Measurements from ENCODE around the gene CDC6. TPM values are rescaled to one million over a fixed set of nuclear protein-coding genes. Genes with fewer than 3 reads are reported as not detected.

The CDC6 gene
- total and polyA plus RNA-seq, 11 donors: 0.07 to 9.8 (median 0.69) TPM

DNA sequence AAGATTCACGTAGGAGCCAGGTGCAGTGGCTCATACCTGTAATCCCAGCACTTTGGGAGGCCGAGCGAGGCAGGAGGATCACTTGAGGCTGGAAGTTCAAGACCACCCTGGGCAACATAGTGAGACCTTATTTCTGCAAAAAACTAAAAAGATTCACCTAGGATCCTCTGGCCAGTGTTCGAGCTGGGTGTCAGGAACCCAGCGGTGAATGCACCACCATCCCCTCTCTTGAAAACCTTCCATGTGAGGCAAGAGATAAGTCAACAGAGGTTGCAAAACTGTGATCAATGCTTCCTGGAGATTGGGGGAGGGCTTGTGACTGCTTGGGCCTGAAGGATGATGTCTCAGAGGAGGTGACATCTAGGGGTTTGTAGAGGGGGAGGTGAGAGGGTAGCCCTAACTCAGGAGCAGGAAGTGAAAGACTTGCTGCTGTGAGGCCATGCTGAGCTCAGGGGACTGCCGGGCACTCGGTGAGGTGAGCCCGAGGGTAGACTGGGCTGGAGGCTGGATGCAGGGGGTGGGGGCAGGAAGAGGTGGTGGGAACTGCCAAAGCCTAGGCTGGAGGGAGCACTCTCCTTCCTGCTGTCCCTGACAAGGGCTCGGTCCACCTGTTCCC is 65.2 kb downstream of the CDC6 start:
- ATAC-seq: no peak
- peak overlapping the region in 1 of 12 donors; percentile 27 for H3K27ac ChIP-seq
- peak in 1 of 5 donors; percentile 27 for DNase-seq
- H3K36me3 ChIP-seq: peaks cover 3 to 86% (median 69%) of the 10 kb centered on the region in 9 donors
- intact Hi-C loops (cut with DNase I): loop anchor here in 4 of 10 donors (5.0 to 10.0 kb wide), 4 partner anchors 138 to 182 kb away; partner anchors contain the start of gene WIPF2 (in 1 of the 4)
- 75 to 82% (median 78%) methylated on average over 9 of the region's 9 CpGs for WGBS, 4 donors
- no peaks in the 10 kb centered on the region for H3K27me3 ChIP-seq
- TF ChIP-seq, protein P1, sequence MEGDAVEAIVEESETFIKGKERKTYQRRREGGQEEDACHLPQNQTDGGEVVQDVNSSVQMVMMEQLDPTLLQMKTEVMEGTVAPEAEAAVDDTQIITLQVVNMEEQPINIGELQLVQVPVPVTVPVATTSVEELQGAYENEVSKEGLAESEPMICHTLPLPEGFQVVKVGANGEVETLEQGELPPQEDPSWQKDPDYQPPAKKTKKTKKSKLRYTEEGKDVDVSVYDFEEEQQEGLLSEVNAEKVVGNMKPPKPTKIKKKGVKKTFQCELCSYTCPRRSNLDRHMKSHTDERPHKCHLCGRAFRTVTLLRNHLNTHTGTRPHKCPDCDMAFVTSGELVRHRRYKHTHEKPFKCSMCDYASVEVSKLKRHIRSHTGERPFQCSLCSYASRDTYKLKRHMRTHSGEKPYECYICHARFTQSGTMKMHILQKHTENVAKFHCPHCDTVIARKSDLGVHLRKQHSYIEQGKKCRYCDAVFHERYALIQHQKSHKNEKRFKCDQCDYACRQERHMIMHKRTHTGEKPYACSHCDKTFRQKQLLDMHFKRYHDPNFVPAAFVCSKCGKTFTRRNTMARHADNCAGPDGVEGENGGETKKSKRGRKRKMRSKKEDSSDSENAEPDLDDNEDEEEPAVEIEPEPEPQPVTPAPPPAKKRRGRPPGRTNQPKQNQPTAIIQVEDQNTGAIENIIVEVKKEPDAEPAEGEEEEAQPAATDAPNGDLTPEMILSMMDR (IDR thresholded peaks at IDR 0.05): no peak
- no peaks in the 10 kb centered on the region for H3K9me3 ChIP-seq
- peaks cover 19 to 65% (median 49%) of the 10 kb centered on the region in 12 donors for H3K4me1 ChIP-seq
- H3K4me3 ChIP-seq: no peak overlapping the region

Other genes starting within 250 kb of the CDC6 start
- 10 to 100 TPM; 51.1 to 75.4 (median 58.3) TPM for gene MED24, start 233.5 kb upstream of the CDC6 start, total RNA-seq
- 10 to 100 TPM; 52.7 to 61.8 TPM for gene MED24, start 233.5 kb upstream of the CDC6 start, polyA plus RNA-seq
- gene THRA, start 224.9 kb upstream of the CDC6 start, total RNA-seq: 100 to 1,000 TPM in 1 of 9 donors, 10 to 100 TPM in 8; 63.2 to 105 (median 73.2) TPM
- 10 to 100 TPM; 50.6 to 56.2 TPM for gene THRA, start 224.9 kb upstream of the CDC6 start, polyA plus RNA-seq
- 10 to 100 TPM in 6 of 9 donors, 1 to 10 TPM in 3; 5.8 to 36.1 (median 21.8) TPM for gene NR1D1, start 187.3 kb upstream of the CDC6 start, total RNA-seq
- gene NR1D1, start 187.3 kb upstream of the CDC6 start, polyA plus RNA-seq: 10 to 100 TPM in 1 of 2 donors, 1 to 10 TPM in 1; 6.1 to 20.2 TPM
- 10 to 100 TPM; 32.0 to 54.1 (median 45.1) TPM for gene MSL1, start 165.9 kb upstream of the CDC6 start, total RNA-seq
- gene MSL1, start 165.9 kb upstream of the CDC6 start, polyA plus RNA-seq: 10 to 100 TPM; 32.2 to 54.7 TPM
- gene CASC3, start 147.3 kb upstream of the CDC6 start, total RNA-seq: 10 to 100 TPM; 26.5 to 54.3 (median 42.2) TPM
- gene CASC3, start 147.3 kb upstream of the CDC6 start, polyA plus RNA-seq: 10 to 100 TPM; 27.9 to 33.4 TPM
- 1 to 10 TPM; 2.2 to 4.8 (median 2.9) TPM for gene RAPGEFL1, start 110.4 kb upstream of the CDC6 start, total RNA-seq
- 1 to 10 TPM; 3.3 to 6.6 TPM for gene RAPGEFL1, start 110.4 kb upstream of the CDC6 start, polyA plus RNA-seq
- 10 to 100 TPM in 6 of 9 donors, 1 to 10 TPM in 3; 8.4 to 17.6 (median 11.2) TPM for gene WIPF2, start 68.6 kb upstream of the CDC6 start, total RNA-seq
- gene WIPF2, start 68.6 kb upstream of the CDC6 start, polyA plus RNA-seq: 10 to 100 TPM in 1 of 2 donors, 1 to 10 TPM in 1; 6.6 to 12.2 TPM
- gene RARA, start 21.3 kb downstream of the CDC6 start, total RNA-seq: 10 to 100 TPM; 14.1 to 41.4 (median 19.4) TPM
- 10 to 100 TPM; 15.5 to 22.0 TPM for gene RARA, start 21.3 kb downstream of the CDC6 start, polyA plus RNA-seq
- gene GJD3, start 76.9 kb downstream of the CDC6 start, total RNA-seq: 1 to 10 TPM; 1.2 to 8.7 (median 2.2) TPM
- under 1 TPM; 0.30 to 0.35 TPM for gene GJD3, start 76.9 kb downstream of the CDC6 start, polyA plus RNA-seq
- 10 to 100 TPM in 1 of 9 donors, 1 to 10 TPM in 5, under 1 TPM in 3; 0.39 to 28.9 (median 1.7) TPM for gene TOP2A, start 130.0 kb downstream of the CDC6 start, total RNA-seq
- gene TOP2A, start 130.0 kb downstream of the CDC6 start, polyA plus RNA-seq: under 1 TPM; 0.11 to 0.28 TPM
- 100 to 1,000 TPM; 103 to 342 (median 129) TPM for gene IGFBP4, start 155.6 kb downstream of the CDC6 start, total RNA-seq
- 100 to 1,000 TPM; 136 to 174 TPM for gene IGFBP4, start 155.6 kb downstream of the CDC6 start, polyA plus RNA-seq
- gene TNS4, start 213.7 kb downstream of the CDC6 start, total RNA-seq: under 1 TPM in 2 of 9 donors, not detected in 7; 0.16 to 0.91 TPM
- not detected for gene TNS4, start 213.7 kb downstream of the CDC6 start, polyA plus RNA-seq

Measured in heart left ventricle (tissue), 16 donors.